HL-60/S4 treated with phorbol 12-myristate 13-acetate at 8.2 ng/mL for 4 days and 3 days (cell line): ENCODE measurements around the gene YAE1.

Source experiments
- in situ Hi-C: fragments of 300-500 bp; cut with MboI; formaldehyde crosslinking; loops from 2 replicates; pipeline ENCODE4 v1.15.0; 2022; ENCODE audit warnings: low sequenced_read_pairs

The YAE1 gene, protein sequence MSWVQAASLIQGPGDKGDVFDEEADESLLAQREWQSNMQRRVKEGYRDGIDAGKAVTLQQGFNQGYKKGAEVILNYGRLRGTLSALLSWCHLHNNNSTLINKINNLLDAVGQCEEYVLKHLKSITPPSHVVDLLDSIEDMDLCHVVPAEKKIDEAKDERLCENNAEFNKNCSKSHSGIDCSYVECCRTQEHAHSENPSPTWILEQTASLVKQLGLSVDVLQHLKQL

DNA sequence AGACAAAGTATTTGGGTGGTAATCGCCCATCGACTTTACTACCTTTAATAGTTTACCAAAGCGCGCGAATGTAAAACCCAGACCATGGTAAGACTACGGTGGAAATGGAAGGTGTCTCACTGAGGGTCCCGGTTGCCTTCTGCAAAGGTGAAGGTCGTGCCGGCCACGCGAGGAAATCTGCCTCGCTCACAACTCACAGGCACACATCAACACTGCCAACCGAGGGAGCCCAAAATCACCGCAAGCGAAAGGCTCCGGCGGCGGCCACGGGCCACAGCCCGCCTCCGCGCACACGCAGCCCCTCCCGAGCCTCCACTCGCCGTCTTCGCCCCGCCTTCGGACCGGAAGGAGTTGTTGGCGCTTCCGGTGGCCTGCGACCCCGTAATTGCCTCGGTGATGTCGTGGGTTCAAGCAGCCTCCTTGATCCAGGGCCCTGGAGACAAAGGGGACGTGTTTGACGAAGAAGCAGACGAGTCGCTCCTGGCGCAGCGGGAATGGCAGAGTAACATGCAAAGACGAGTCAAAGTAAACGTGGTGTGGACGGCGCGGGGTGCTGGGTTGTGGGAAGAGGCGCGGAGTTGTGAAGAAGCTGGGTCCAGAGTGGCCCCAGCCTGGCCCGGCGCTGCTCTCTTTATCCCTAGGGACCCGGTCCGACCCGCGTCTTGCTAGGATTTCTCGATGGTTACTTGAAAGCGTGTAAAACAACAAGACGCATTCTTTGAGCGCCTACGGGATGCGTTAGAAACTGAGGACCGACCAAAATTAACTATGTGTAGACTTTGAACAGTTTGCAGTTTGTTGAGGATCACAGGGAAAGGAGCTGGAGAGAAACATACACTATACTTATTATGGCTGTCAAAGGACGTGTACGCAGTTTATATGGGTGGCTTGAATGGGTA, at the start of gene YAE1:
Gene YAE1, plus strand, starts transcription at position 382 of the 899 bp plus-strand sequence. Its CDS starts 15 bp downstream, at position 397.
- in situ Hi-C loops: no loop called here

DNA sequence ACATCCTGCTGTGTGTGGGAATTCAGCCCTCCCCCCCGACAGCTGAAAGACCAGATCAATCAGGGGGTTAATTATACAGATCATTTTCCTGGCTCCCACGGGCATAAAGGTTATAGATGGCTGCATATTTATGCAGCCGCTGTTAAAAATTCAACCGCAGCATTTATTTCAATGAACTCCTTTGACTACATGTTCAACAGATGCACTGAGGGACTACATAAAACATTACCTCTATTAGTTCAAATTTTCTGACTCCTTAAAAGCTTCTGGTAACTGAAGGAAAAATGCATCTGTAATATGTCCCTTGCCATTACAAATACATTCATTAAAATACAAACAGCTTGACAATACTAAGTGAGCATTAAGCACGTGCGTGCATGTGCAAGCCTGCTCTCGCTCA, 49.7 kb upstream of the YAE1 start:
- in situ Hi-C loops: no loop called here

DNA sequence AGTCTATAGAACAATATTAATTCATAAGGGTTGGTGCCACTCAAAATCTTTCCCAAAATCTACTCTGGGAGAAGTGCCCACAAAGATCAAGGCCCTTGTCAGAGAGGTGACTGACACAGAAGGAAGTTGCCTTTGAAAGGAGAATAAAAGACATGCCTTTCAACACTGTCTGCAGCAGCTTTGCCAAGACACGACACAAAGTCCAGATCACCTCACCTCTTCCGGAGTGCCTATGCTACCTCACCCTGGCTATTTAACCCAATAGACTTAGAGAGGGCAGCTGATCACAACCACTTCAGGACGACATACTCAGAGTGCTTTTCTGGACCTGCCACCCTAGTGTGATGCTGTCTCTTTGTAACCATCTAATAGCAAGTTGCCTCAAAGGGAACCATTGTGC, 49.0 kb upstream of the YAE1 start:
- in situ Hi-C loops: no loop called here

DNA sequence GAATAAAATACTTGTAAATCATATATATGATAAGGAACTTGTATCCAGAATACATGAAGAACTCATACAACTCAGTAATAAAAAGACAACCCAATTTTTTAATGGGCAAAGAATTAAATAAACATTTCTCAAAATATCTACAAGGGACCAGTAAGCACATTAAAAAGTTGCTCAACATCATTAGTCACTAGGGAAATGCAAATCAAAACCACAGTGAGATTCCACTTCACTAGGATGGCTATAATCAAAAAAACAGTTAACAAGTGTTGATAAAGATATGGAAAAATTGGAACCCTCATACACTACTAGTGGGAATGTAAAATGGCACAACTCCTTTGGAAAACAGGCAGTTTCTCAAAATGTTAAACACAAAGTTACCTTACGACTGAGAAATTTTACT, 40.3 kb upstream of the YAE1 start:
- in situ Hi-C loops: loop anchor here (25.0 kb wide), 1 partner anchor 1139 kb away; no protein-coding TSS in a partner anchor

DNA sequence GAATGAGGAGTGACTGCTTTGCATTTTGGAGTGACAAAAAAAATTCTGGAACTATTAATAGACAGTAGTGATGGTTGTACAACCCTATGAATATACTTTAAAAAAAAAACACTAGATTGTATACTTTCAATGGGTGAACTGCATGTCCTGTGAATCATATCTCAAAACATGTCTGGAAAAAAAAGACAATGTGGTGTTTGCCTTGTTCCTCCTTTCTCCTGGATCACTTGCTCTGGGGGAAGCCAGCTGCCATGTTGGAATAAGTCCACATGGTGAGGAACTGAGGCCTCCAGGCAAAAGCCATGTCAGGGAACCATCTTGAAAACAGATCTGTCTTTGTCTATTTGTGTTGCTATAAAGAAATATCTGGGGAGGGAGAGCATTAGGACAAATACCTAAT, 39.5 kb upstream of the YAE1 start:
- in situ Hi-C loops: loop anchor here (25.0 kb wide), 1 partner anchor 1139 kb away; no protein-coding TSS in a partner anchor

DNA sequence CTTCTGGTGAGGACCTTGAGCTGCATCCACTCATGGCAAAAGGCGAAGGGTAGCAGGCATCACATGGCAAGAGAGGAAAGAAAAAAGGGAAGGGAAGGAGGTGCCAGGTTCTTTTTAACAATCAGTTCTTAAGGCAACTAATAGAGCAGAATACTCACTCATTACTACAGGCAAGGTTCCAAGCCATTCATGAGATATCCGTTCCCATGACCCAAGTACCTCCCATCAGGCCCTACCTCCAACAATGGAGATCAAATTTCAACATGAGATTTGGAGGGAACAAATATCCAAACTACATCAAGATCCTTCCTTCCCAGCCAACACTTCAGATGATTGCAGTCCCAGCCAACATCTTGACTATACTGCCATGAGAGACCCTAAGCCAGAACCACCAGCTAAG, 38.9 kb upstream of the YAE1 start:
- in situ Hi-C loops: loop anchor here (25.0 kb wide), 1 partner anchor 1140 kb away; no protein-coding TSS in a partner anchor

DNA sequence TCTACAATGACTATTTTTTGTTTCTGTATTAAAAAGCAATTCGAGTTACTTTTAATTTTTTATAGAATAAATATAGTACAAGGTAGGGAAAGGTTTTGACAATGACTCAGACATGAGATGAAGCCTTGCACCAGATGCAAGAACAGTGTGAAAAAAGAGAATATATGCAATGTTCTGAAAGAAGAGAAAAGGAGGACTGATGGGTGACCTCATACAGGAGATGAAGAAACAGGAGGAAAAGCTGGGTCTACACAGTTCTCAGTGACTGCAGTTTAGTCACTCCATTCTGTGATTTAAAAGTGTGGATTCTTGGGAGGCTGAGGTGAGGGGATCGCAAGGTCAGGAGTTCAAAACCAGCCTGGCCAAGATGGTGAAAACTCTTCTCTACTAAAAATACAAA, 38.3 kb upstream of the YAE1 start:
- in situ Hi-C loops: loop anchor here (25.0 kb wide), 1 partner anchor 1141 kb away; no protein-coding TSS in a partner anchor

DNA sequence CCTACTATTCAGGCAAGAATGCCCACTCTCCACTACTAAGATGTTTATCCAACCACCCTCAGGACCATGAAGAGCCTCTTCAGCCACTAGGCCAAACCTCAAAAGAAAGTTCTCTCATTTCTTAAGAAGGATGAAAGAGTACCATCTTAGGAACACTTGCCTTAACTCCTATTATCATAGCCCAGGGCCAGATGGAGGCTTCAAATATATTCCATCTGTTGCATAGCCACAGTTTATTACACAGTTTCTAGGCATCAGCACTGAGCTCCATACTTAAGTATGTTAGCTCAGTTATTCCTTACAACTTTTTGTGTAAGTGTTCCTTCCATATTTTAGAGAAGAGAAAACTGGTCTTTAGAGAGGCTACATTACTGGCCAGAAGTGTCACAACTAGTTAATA, 37.4 kb upstream of the YAE1 start:
- in situ Hi-C loops: loop anchor here (25.0 kb wide), 1 partner anchor 1142 kb away; no protein-coding TSS in a partner anchor

DNA sequence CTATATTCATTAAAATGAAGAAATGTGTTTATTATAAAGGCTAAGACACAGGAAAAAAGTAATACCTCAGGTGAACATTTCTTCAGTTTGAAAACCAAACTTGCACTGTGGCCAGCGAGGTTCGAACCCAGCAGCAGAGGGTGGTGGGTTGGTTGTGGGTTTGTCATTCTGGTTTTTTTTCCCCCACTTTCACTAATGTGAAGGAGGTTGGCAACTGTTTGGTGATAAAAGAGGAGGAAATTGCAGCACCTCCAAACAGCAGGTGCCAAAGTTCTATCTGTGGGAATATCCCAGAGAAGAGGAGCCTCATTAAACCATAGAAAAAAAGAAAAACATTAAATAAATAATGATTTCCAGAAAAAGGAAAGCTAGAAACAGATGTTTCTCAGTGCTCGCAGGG, 36.6 kb upstream of the YAE1 start:
- in situ Hi-C loops: loop anchor here (25.0 kb wide), 1 partner anchor 1142 kb away; no protein-coding TSS in a partner anchor

DNA sequence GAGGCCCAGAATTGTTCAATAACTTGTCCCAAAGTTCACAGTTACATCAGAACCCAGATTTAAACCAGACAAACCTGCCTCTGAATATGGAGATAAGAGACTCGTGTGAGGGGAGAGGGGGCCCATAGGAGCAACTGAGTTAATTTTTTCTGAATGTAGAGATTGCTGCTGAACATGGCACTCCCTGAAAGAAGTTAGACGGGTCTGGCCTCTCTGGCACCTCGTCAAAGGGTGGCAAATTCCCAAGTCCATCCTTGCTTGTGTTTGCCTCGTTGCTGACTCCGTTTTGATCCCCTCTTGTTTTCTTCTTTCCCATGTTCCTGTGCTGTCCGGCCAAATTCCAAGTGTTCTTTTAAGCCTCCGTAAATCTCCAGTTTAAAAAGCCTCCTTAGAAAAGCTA, 35.2 kb upstream of the YAE1 start:
- in situ Hi-C loops: loop anchor here (25.0 kb wide), 1 partner anchor 1144 kb away; no protein-coding TSS in a partner anchor

DNA sequence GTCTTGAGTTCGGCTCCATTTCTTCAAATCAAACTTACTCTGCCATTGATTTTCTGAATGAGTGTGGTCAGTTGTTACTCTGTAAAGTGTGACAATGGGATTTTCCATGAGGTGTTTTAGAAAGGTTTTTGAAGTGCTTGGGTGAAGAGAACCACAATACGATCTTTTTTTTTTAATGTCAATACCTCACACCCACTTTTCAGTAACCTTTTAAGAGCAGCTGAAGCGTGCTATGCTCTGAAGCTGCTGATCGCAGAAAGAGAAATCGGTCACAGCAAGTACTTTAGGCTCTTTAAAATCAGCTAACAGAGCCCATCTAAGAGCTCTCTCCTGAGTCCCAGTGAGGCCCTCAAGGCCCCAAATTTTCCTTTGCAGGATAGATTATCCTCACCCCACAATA, 34.4 kb upstream of the YAE1 start:
- in situ Hi-C loops: loop anchor here (25.0 kb wide), 1 partner anchor 1145 kb away; no protein-coding TSS in a partner anchor

DNA sequence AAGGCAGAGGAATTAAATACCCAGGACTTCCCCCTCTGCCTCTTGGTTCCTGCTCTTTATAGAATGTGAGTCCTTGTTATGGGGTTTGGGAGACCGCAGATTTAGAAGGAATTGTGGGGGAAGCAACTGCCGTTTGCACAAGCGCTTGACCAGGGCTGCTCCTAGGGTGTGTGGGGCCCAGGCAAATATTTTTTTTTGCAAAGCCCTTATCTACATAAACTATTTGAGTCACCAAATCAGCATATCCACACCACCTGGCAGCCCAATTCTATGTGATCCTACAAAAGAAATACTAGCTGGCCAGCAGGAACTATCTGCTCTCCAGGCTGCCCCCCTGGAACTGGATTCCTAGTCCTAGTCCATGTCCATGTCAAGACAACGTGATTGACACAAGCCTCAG, 33.4 kb upstream of the YAE1 start:
- in situ Hi-C loops: loop anchor here (25.0 kb wide), 1 partner anchor 1146 kb away; no protein-coding TSS in a partner anchor

DNA sequence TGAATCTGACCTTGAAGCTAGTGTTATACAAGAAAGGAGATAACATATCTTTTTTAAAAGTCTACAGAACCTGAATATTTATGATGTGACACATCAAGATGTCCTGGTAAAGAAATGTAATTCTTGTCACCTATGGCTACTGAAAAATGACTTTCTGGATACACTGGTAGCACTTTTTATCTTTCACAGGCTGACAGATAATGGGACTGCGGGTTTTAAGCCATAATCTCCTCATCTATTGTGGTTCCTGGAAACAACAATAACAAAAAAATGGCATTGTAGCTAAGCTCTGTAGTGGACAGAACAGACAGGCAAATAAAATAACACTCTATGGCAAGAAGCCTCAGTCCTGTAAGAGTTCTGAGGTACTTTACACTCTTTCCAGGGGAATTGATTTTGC, 31.6 kb upstream of the YAE1 start:
- in situ Hi-C loops: loop anchor here (25.0 kb wide), 1 partner anchor 1147 kb away; no protein-coding TSS in a partner anchor

DNA sequence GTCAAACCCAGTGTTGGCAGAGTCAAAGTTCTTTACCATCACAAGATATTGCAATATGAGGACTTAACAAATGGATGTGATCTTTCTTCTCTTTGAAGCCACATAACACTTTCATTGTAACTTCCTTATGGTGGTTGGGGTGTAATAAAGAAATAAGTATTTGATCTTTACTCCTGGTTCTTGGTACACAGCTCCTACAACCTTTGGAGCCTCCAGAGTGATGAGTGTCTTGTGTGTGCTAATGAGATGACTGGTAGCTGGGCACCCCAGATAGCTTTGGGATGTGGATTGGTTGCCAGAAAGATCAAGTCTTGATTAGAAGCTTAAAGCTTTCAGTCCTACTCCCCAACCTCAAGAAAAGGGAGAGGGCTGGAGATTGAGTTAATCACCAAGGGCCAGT, 31.1 kb upstream of the YAE1 start:
- in situ Hi-C loops: loop anchor here (25.0 kb wide), 1 partner anchor 1148 kb away; no protein-coding TSS in a partner anchor

DNA sequence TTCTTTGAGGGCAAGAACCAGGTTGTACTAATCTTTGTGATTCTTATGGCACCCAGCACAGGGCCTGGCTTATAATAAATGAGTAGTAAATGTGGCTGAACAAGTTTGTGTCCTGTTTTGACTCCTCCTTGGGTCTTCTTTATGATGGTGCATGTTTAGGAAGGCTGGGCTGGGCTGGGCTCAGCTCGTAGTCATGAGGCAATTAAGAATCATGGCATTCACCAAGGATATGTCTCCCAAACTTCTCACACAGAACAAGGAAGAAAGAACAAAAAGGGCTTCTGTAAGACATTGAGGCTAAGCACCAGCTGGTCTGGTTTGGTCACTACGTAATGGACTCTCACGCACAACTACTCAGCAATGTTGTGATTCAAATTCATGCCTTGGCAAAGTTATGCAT, 30.5 kb upstream of the YAE1 start:
- in situ Hi-C loops: loop anchor here (25.0 kb wide), 1 partner anchor 1148 kb away; no protein-coding TSS in a partner anchor

DNA sequence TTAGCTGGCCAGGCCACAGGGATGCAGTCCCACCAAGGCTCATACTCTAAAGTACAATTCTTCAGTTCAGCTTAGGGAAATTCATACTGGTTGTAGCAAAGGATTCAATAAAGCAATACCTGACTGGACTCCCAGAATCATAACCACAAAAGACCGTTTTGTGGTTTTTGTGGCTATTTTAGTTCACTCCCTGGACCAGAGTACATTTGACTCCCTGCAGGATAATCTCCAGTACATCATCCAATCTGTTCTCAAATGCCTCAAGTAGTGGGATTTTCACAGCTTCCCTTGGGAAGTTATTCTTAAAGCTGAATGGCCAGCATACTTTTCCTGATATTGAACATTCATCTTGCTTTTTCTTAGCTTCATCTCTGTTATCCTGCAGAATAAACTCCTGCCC, 29.3 kb upstream of the YAE1 start:
- in situ Hi-C loops: loop anchor here (25.0 kb wide), 1 partner anchor 1150 kb away; no protein-coding TSS in a partner anchor

DNA sequence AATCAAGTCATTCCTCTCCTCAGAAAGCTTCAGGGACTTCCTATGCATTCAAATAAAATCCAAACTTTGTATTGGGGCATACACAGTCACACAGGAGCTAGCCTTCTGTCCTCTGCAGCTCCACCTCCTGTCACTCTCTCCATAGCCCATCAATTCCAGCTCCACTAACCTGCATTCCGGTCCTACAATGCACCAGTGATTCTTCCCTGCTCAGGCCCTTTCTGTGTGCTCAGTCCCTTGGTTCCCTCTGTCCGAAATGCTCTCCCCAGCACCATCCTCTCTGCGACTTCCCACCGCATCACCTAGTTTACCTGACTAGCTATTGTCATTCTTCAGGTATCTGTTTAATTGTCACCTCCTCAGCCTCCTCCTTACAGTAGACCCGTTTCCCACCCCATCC, 26.4 kb upstream of the YAE1 start:
- in situ Hi-C loops: loop anchor here (25.0 kb wide), 1 partner anchor 1153 kb away; no protein-coding TSS in a partner anchor

DNA sequence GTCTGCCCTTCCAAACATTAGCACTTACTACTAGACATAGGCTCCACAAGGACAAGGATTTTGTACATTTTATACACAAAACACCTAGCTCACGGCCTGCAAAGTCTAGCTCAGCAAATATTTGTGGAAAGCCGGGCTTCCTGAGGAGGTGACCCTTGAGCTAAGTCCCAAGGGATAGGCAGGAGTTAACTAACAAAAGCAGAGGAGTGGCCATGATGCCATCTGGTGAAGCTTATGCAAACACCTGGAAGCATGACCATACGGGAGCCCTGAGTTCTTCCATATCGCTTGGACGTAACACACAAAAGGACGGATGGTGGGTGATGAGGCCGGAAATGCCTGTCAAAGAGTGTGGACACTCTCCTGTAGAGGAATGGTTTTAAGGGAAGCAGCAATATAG, 25.9 kb upstream of the YAE1 start:
- in situ Hi-C loops: loop anchor here (25.0 kb wide), 1 partner anchor 1153 kb away; no protein-coding TSS in a partner anchor

DNA sequence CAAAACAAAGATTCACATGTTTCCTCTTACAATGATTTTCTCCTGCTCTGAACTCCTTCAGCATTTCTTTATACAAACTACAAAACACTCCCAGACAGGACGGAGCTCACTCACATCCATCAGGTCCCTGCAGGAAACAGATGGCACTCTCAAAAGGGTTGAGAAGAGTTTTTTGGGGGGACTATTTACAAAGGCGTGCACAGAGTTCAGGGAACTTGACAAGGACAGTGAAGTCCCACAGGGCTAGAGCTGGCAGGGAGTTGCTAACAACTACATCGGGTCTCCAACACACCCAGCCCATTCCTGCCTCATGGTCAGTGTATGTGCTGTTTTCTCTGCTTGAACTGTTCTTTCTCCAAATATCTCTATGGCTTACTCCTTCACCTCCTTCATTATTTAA, 24.7 kb upstream of the YAE1 start:
- in situ Hi-C loops: loop anchor here (25.0 kb wide), 1 partner anchor 1154 kb away; no protein-coding TSS in a partner anchor

DNA sequence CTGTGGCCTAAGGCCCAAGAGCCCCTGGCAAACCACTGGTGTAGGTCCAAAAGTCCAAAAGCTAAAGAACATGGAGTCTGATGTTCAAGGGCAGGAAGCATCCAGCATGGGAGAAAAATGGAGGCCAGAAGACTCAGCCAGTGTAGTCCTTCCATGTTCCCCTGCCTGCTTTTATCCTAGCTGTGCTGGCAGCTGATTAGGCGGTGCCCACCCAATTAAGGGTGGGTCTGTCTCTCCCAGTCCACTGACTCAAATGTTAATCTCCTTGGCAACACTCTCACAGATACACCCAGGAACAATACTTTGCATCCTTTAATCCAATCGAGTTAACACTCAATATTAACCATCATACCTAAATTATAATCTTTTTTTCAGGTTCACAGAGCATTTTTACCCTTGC, 21.4 kb upstream of the YAE1 start:
- in situ Hi-C loops: loop anchor here (25.0 kb wide), 1 partner anchor 1157 kb away; no protein-coding TSS in a partner anchor

DNA sequence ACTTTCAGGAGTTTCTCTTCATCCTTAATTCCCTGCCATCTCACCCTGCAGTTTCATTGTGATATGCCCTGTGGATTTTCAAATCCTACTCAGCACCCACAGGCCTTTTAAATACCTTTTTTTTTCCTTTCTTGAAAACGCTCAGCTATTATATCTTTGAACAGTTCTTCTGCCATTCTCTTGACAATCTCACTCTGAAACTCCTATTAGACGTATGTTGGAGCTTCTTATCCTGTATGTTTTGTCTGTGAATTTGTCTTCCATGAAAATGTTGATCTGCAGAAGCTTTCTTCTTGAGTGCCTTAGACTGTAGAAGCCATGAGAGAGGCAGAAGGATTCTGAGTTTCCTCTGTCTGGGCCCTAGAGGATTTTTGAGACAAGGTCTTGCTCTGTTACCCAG, 18.9 kb upstream of the YAE1 start:
- in situ Hi-C loops: loop anchor here (25.0 kb wide), 1 partner anchor 1160 kb away; no protein-coding TSS in a partner anchor
